Suprapubic skin (tissue), 4 donors: ENCODE results near the gene SRCAP.

ENCODE experiments used
- EP300 ChIP-seq: sonication (generic); formaldehyde crosslinking; IDR thresholded peaks from one replicate; pipeline ENCODE4 v1.6.1; 2017; ENCODE audit warnings: antibody characterized with exemption
- POLR2A ChIP-seq, 2 donors: fragments of 450-650 bp; IDR thresholded peaks; one replicate each; pipeline ENCODE4 v1.6.1; 2017; ENCODE audit warnings: antibody characterized with exemption in 2 of 2, mild to moderate bottlenecking in 2 of 2, moderate library complexity in 2 of 2
- POLR2AphosphoS5 ChIP-seq, 3 donors: sonication (generic); formaldehyde crosslinking; IDR thresholded peaks; one replicate each; pipeline ENCODE4 v1.6.1; 2017; ENCODE audit warnings: antibody characterized with exemption in 3 of 3
- TF ChIP-seq, protein P1 (sequence below), 2 donors: fragments of 200-600 bp in 1 of 2; fragments of 450-650 bp in 1 of 2; sonication (generic) in 1 of 2; IDR thresholded peaks; one replicate each; pipeline ENCODE4 v1.5.1; 2016 to 2019; ENCODE audit warnings: antibody characterized with exemption in 2 of 2, mild to moderate bottlenecking in 1 of 2, moderate library complexity in 1 of 2

DNA sequence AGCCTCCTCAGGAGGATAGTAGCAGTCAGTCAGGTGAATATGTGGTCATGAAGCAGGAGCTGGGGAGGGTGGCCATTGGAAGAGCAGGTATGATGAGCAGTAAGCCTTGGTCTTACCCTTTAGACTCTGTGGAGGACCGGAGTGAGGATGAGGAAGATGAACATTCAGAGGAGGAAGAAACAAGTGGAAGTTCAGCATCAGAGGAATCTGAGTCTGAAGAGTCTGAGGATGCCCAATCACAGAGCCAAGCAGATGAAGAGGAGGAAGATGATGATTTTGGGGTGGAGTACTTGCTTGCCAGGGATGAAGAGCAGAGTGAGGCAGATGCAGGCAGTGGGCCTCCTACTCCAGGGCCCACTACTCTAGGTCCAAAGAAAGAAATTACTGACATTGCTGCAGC, 12.7 kb downstream of the SRCAP start:
- TF ChIP-seq, protein P1, sequence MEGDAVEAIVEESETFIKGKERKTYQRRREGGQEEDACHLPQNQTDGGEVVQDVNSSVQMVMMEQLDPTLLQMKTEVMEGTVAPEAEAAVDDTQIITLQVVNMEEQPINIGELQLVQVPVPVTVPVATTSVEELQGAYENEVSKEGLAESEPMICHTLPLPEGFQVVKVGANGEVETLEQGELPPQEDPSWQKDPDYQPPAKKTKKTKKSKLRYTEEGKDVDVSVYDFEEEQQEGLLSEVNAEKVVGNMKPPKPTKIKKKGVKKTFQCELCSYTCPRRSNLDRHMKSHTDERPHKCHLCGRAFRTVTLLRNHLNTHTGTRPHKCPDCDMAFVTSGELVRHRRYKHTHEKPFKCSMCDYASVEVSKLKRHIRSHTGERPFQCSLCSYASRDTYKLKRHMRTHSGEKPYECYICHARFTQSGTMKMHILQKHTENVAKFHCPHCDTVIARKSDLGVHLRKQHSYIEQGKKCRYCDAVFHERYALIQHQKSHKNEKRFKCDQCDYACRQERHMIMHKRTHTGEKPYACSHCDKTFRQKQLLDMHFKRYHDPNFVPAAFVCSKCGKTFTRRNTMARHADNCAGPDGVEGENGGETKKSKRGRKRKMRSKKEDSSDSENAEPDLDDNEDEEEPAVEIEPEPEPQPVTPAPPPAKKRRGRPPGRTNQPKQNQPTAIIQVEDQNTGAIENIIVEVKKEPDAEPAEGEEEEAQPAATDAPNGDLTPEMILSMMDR (IDR thresholded peaks at IDR 0.05) = no peak
- TF ChIP-seq POLR2AphosphoS5 (IDR thresholded peaks at IDR 0.05) (no peak), POLR2A (IDR thresholded peaks at IDR 0.05) (no peak), EP300 (no peak)
